ENCODE measurements around the gene LCOR. TPM values are rescaled to one million over a fixed set of nuclear protein-coding genes. Genes with fewer than 3 reads are reported as not detected.

The LCOR gene
- total and polyA plus RNA-seq, 2 of the 13 experiments (the other 11 are each of a cell fraction or from before 2014, with no cell fraction given) = 12.4 to 23.7 TPM

DNA sequence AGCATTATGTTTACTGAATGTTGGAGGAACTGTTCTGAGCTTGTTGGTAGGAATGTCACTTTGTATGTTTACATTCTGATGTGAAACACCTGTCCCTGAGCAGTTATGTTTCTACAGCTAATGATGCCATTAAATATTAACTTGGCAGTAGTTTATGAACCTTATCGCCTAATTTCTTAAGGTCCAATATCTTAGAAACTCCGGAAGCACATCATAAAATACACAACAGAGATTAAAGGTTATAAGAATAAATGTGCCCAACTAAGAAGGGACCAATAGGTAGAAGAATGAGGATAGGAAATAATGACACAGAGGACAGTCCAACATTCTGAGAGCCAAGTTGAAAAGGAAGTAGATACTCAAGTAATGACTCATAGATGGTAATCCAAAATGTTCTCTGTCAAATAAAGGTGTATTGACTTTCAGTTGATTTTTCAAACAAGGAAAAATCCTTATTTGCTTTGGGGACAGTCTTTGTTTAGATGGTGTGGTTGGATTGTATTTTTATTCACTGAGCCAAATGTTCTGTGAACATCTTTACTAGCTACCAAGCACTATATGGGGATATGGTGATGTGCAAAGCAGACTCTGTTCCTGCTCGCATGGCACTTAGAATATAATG lies 31.9 kb downstream of the LCOR start (continued):
- TF ChIP-seq ZFY (CRISPR knock-in tag; IDR thresholded peaks at IDR 0.05) = no peak
- no peak for TF ChIP-seq ZFYVE20 (CRISPR knock-in tag; IDR thresholded peaks at IDR 0.05; ENCODE audit: borderline replicate concordance, low read depth)
- no peak for TF ChIP-seq ZNF124 (CRISPR knock-in tag; IDR thresholded peaks at IDR 0.05)
- TF ChIP-seq JUND (CRISPR knock-in tag; IDR thresholded peaks at IDR 0.05) = peak; percentile 91; the same call in 1 of the 2 replicates
- TF ChIP-seq SSRP1 (CRISPR knock-in tag; IDR thresholded peaks at IDR 0.05) = no peak
- no peak for TF ChIP-seq ZNF558 (CRISPR knock-in tag; IDR thresholded peaks at IDR 0.05; ENCODE audit: borderline replicate concordance)
- TF ChIP-seq, protein P1, sequence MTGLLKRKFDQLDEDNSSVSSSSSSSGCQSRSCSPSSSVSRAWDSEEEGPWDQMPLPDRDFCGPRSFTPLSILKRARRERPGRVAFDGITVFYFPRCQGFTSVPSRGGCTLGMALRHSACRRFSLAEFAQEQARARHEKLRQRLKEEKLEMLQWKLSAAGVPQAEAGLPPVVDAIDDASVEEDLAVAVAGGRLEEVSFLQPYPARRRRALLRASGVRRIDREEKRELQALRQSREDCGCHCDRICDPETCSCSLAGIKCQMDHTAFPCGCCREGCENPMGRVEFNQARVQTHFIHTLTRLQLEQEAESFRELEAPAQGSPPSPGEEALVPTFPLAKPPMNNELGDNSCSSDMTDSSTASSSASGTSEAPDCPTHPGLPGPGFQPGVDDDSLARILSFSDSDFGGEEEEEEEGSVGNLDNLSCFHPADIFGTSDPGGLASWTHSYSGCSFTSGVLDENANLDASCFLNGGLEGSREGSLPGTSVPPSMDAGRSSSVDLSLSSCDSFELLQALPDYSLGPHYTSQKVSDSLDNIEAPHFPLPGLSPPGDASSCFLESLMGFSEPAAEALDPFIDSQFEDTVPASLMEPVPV (CRISPR knock-in tag; IDR thresholded peaks at IDR 0.05) = peak; percentile 15; the same call in 1 of the 2 replicates
- no peak for TF ChIP-seq SRF (IDR thresholded peaks at IDR 0.05; ENCODE audit: low read depth, low read length)
- peak; percentile 77 for TF ChIP-seq MED1 (CRISPR knock-in tag; IDR thresholded peaks at IDR 0.05)
- peak; percentile 38; the same call in 1 of the 2 replicates for TF ChIP-seq CEBPG (CRISPR knock-in tag; IDR thresholded peaks at IDR 0.05)
- TF ChIP-seq SPEN (CRISPR knock-in tag; IDR thresholded peaks at IDR 0.05; ENCODE audit: low read depth) = no peak
- 0 out of 2 replicates have a peak, but pooled peaks have one; percentile 27 for TF ChIP-seq ESRRA (CRISPR knock-in tag; IDR thresholded peaks at IDR 0.05; ENCODE audit: low read depth)
- TF ChIP-seq SYNCRIP (IDR thresholded peaks at IDR 0.05; ENCODE audit: insufficient read depth, low read depth, low read length) = no peak
- no peak for TF ChIP-seq PHF20 (CRISPR knock-in tag; IDR thresholded peaks at IDR 0.05)
- no peak for TF ChIP-seq NFATC3 (CRISPR knock-in tag; IDR thresholded peaks at IDR 0.05)
- TF ChIP-seq REXO4 (CRISPR knock-in tag; IDR thresholded peaks at IDR 0.05; ENCODE audit: borderline replicate concordance) = no peak
- no peak for TF ChIP-seq ZNF670 (CRISPR knock-in tag; IDR thresholded peaks at IDR 0.05; ENCODE audit: borderline replicate concordance)
- no peak for TF ChIP-seq CHCHD3 (CRISPR knock-in tag; IDR thresholded peaks at IDR 0.05)
- TF ChIP-seq ATAD3A (CRISPR knock-in tag; IDR thresholded peaks at IDR 0.05) = no peak
- no peak for TF ChIP-seq PHF5A (CRISPR knock-in tag; IDR thresholded peaks at IDR 0.05; ENCODE audit: low read depth, unreplicated experiment)
- TF ChIP-seq ZNF275 (CRISPR knock-in tag; IDR thresholded peaks at IDR 0.05; ENCODE audit: borderline replicate concordance) = no peak
- TF ChIP-seq, protein P2, sequence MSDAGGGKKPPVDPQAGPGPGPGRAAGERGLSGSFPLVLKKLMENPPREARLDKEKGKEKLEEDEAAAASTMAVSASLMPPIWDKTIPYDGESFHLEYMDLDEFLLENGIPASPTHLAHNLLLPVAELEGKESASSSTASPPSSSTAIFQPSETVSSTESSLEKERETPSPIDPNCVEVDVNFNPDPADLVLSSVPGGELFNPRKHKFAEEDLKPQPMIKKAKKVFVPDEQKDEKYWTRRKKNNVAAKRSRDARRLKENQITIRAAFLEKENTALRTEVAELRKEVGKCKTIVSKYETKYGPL (CRISPR knock-in tag; IDR thresholded peaks at IDR 0.05) = no peak
- no peak for TF ChIP-seq ZFP36 (IDR thresholded peaks at IDR 0.05; ENCODE audit: borderline replicate concordance, low read depth, low read length, partially characterized antibody)
- TF ChIP-seq ZBTB20 (CRISPR knock-in tag; IDR thresholded peaks at IDR 0.05; ENCODE audit: borderline replicate concordance, low read depth) = peak; percentile 58; the same call in 1 of the 2 replicates
- TF ChIP-seq, protein P3, sequence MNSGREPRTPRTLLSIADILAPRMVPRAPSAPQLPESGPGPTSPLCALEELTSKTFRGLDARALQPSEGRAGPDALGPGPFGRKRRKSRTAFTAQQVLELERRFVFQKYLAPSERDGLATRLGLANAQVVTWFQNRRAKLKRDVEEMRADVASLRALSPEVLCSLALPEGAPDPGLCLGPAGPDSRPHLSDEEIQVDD (CRISPR knock-in tag; IDR thresholded peaks at IDR 0.05; ENCODE audit: borderline replicate concordance) = no peak
- 0 out of 2 replicates have a peak, but pooled peaks have one; percentile 5 for TF ChIP-seq FOXP1 (IDR thresholded peaks at IDR 0.05)
- peak; percentile 82 for TF ChIP-seq FOXP1 (CRISPR knock-in tag; IDR thresholded peaks at IDR 0.05)
- TF ChIP-seq ZNF101 (CRISPR knock-in tag; IDR thresholded peaks at IDR 0.05; ENCODE audit: borderline replicate concordance, low read depth) = no peak
- no peak for TF ChIP-seq STAT5B (CRISPR knock-in tag; IDR thresholded peaks at IDR 0.05)
